GM18868 (cell line): Measurements from ENCODE around the gene TFAP2A.

Source experiments
- ATAC-seq: cut with Tn5 transposase; IDR thresholded peaks from one replicate; pipeline ENCODE4 v1.9.1; 2021; ENCODE audit warnings: mild to moderate bottlenecking, moderate library complexity; ENCODE audit not compliant: unreplicated experiment

TFAP2A gene

GRCh38 chr6:10413850-10414738, 780 bp downstream of the TFAP2A start:
- no peak for ATAC-seq

GRCh38 chr6:10413262-10413849, 1.5 kb downstream of the TFAP2A start:
- peak; percentile 13 for ATAC-seq

- ATAC-seq = peak; percentile 20
Measured at GRCh38 chr6:10412461-10413261, 2.2 kb downstream of the TFAP2A start.

GRCh38 chr6:10411971-10412460, 2.9 kb downstream of the TFAP2A start:
- peak; percentile 43 for ATAC-seq

GRCh38 chr6:10411131-10411970, 3.5 kb downstream of the TFAP2A start:
- ATAC-seq = peak; percentile 0

GRCh38 chr6:10410207-10411050, 4.4 kb downstream of the TFAP2A start:
- no peak for ATAC-seq

GRCh38 chr6:10409731-10410206, 5.1 kb downstream of the TFAP2A start:
- no peak for ATAC-seq

GRCh38 chr6:10409233-10409721, 5.6 kb downstream of the TFAP2A start:
- ATAC-seq = no peak

GRCh38 chr6:10408457-10408856, 6.4 kb downstream of the TFAP2A start:
- ATAC-seq = no peak

- ATAC-seq = no peak
Measured at GRCh38 chr6:10407674-10408054, 7.2 kb downstream of the TFAP2A start.

GRCh38 chr6:10407018-10407673, 7.7 kb downstream of the TFAP2A start:
- ATAC-seq = peak; percentile 9

GRCh38 chr6:10406556-10406955, 8.3 kb downstream of the TFAP2A start:
- no peak for ATAC-seq

- ATAC-seq = no peak
Measured at GRCh38 chr6:10405513-10405900, 9.4 kb downstream of the TFAP2A start.

- ATAC-seq = peak; percentile 0
Measured at GRCh38 chr6:10404799-10405512, 9.9 kb downstream of the TFAP2A start.

- ATAC-seq = peak; percentile 94
Measured at GRCh38 chr6:10404107-10404798, 10.6 kb downstream of the TFAP2A start.

- peak; percentile 20 for ATAC-seq
Measured at GRCh38 chr6:10403385-10404106, 11.3 kb downstream of the TFAP2A start.
